CD8-positive, alpha-beta memory T cell (primary cell): ENCODE results near the gene FAM193B. TPM values are rescaled to one million over a fixed set of nuclear protein-coding genes. Genes with fewer than 3 reads are reported as not detected.

ENCODE experiments used
- CTCF ChIA-PET: fragments of 350-600 bp; sonication (Branson Sonifier 250); formaldehyde crosslinking; loops from one replicate; lab custom pipeline; 2021; ENCODE audit warnings: antibody characterized with exemption; lab: Charles Lee
- POLR2A ChIA-PET: fragments of 350-600 bp; sonication (Branson Sonifier 250); formaldehyde crosslinking; loops from one replicate; lab custom pipeline; 2021; ENCODE audit warnings: antibody characterized with exemption; lab: Charles Lee
- DNase-seq, 5 donors: peaks; one replicate each; pipeline versions ENCODE4 v3.0.0 to v3.0.0-alpha.2; 2020 to 2022; ENCODE audit warnings: mixed read lengths in 1 of 5
- H3K27ac ChIP-seq: one replicate; pipeline ENCODE4 v1.7.0; 2013; ENCODE audit warnings: low read depth, mild to moderate bottlenecking, low read length, moderate library complexity
- H3K27me3 ChIP-seq: 2 replicates; pipeline ENCODE4 v1.7.0; 2013; ENCODE audit warnings: low read length, mild to moderate bottlenecking; ENCODE audit not compliant: insufficient read depth, poor library complexity, severe bottlenecking
- H3K36me3 ChIP-seq: 2 replicates; pipeline ENCODE4 v1.7.0; 2013; ENCODE audit warnings: mild to moderate bottlenecking, low read length, moderate library complexity; ENCODE audit not compliant: insufficient read depth
- H3K4me1 ChIP-seq: 2 replicates; pipeline ENCODE4 v1.7.0; 2013; ENCODE audit warnings: mild to moderate bottlenecking, low read length, moderate library complexity; ENCODE audit not compliant: insufficient read depth
- H3K4me3 ChIP-seq: 2 replicates; pipeline ENCODE4 v1.7.0; 2013; ENCODE audit warnings: mild to moderate bottlenecking, low read length
- H3K9me3 ChIP-seq: 2 replicates; pipeline ENCODE4 v1.7.0; 2013; ENCODE audit warnings: mild to moderate bottlenecking, low read length
- H3K27ac Mint-ChIP-seq, 8 donors: one replicate each; pipeline ENCODE4 v1.8.0; 2020 to 2021; ENCODE audit warnings: mixed read lengths in 8 of 8, mild to moderate bottlenecking in 6 of 8, inconsistent platforms in 3 of 8, moderate library complexity in 3 of 8
- H3K27me3 Mint-ChIP-seq, 2 donors: one replicate each; pipeline ENCODE4 v1.8.0; 2020 to 2021; ENCODE audit warnings: mixed read lengths in 2 of 2, mild to moderate bottlenecking in 1 of 2, moderate library complexity in 1 of 2
- H3K36me3 Mint-ChIP-seq, 3 donors: one replicate each; pipeline ENCODE4 v1.8.0; 2020 to 2021; ENCODE audit warnings: mixed read lengths in 3 of 3, inconsistent platforms in 1 of 3, mild to moderate bottlenecking in 1 of 3
- H3K4me1 Mint-ChIP-seq, 3 donors: one replicate each; pipeline ENCODE4 v1.8.0; 2020 to 2021; ENCODE audit warnings: mixed read lengths in 3 of 3, inconsistent platforms in 1 of 3, mild to moderate bottlenecking in 1 of 3
- H3K4me3 Mint-ChIP-seq, 7 donors: one replicate each; pipeline ENCODE4 v1.8.0; 2020 to 2021; ENCODE audit warnings: mixed read lengths in 7 of 7, mild to moderate bottlenecking in 6 of 7, moderate library complexity in 4 of 7, inconsistent platforms in 2 of 7
- H3K9me3 Mint-ChIP-seq, 5 donors: one replicate each; pipeline ENCODE4 v1.8.0; 2020 to 2022; ENCODE audit warnings: mixed read lengths in 5 of 5, mild to moderate bottlenecking in 3 of 5, moderate library complexity in 2 of 5, inconsistent platforms in 1 of 5
- polyA plus RNA-seq: library from polyadenylated mRNA; unstranded; fragments of 300-500 nt; fragmentation: Illumina TruSeq; gene quantifications from one replicate; pipeline ENCODE4 v1.2.3, GENCODE V29; 2021
- total RNA-seq, 2 experiments: library from RNA; stranded (reverse); gene quantifications; one replicate each; pipeline ENCODE4 v1.2.3, GENCODE V29; 2021

Gene FAM193B
- total and polyA plus RNA-seq, 3 experiments from 2014 or later, result 8.5 to 76.6 (median 72.9) TPM

GRCh38 chr5:177545487-177546257 lies 8.7 kb downstream of the FAM193B start:
- H3K27me3 ChIP-seq, result no peaks in the 10 kb centered on the region
- no peaks in the 10 kb centered on the region for H3K36me3 ChIP-seq
- ChIA-PET CTCF (interaction anchor here (1.3 to 1.6 kb wide), 2 partner anchors 20 to 44 kb away, joined by 3 read pairs; no protein-coding TSS in a partner anchor), POLR2A (no interaction called here)
- Mint-ChIP-seq H3K9me3 (no peaks in the 10 kb centered on the region), H3K36me3 (peaks cover 0 to 42% (median 3%) of the 10 kb centered on the region in 3 donors), H3K4me1 (peaks cover 37 to 64% (median 60%) of the 10 kb centered on the region in 3 donors), H3K27ac (peak overlapping the region in 3 of 8 donors; percentile 56 to 69 (median 68)), H3K27me3 (no peaks in the 10 kb centered on the region), H3K4me3 (peak overlapping the region in 1 of 7 donors; percentile 10)
- H3K4me1 ChIP-seq, result no peaks in the 10 kb centered on the region
- no peak overlapping the region for H3K27ac ChIP-seq
- no peaks in the 10 kb centered on the region for H3K9me3 ChIP-seq
- no peak overlapping the region for H3K4me3 ChIP-seq
- no peak for DNase-seq

GRCh38 chr5:177542816-177543465 lies 11.4 kb downstream of the FAM193B start:
- H3K27me3 ChIP-seq, result no peaks in the 10 kb centered on the region
- ChIA-PET POLR2A (no interaction called here), CTCF (no interaction called here)
- peaks cover 13% of the 10 kb centered on the region for H3K36me3 ChIP-seq
- no peaks in the 10 kb centered on the region for H3K9me3 ChIP-seq
- no peak overlapping the region for H3K4me3 Mint-ChIP-seq
- H3K4me1 ChIP-seq, result no peaks in the 10 kb centered on the region
- H3K27me3 Mint-ChIP-seq, result no peaks in the 10 kb centered on the region
- H3K27ac Mint-ChIP-seq, result peak overlapping the region in 3 of 8 donors; percentile 13 to 43 (median 18)
- peaks cover 27 to 50% (median 46%) of the 10 kb centered on the region in 3 donors for H3K4me1 Mint-ChIP-seq
- H3K4me3 ChIP-seq, result no peak overlapping the region
- H3K9me3 Mint-ChIP-seq, result no peaks in the 10 kb centered on the region
- no peak for DNase-seq
- H3K36me3 Mint-ChIP-seq, result peaks cover 0 to 53% (median 2%) of the 10 kb centered on the region in 3 donors
- H3K27ac ChIP-seq, result no peak overlapping the region

GRCh38 chr5:177540438-177540837 lies 13.9 kb downstream of the FAM193B start:
- peak overlapping the region in 1 of 8 donors; percentile 82 for H3K27ac Mint-ChIP-seq
- H3K4me3 Mint-ChIP-seq, result no peak overlapping the region
- H3K9me3 ChIP-seq, result no peaks in the 10 kb centered on the region
- H3K27me3 ChIP-seq, result no peaks in the 10 kb centered on the region
- H3K36me3 ChIP-seq, result peaks cover 32% of the 10 kb centered on the region
- H3K9me3 Mint-ChIP-seq, result no peaks in the 10 kb centered on the region
- no peaks in the 10 kb centered on the region for H3K27me3 Mint-ChIP-seq
- H3K36me3 Mint-ChIP-seq, result peaks cover 0 to 64% (median 4%) of the 10 kb centered on the region in 3 donors
- ChIA-PET CTCF (no interaction called here), POLR2A (interaction anchor here (0.7 kb wide), 1 partner anchor 198 kb away, joined by 4 read pairs; no protein-coding TSS in a partner anchor)
- no peak for DNase-seq
- H3K27ac ChIP-seq, result no peak overlapping the region
- H3K4me1 Mint-ChIP-seq, result peaks cover 15 to 39% (median 28%) of the 10 kb centered on the region in 3 donors
- H3K4me1 ChIP-seq, result no peaks in the 10 kb centered on the region
- H3K4me3 ChIP-seq, result no peak overlapping the region

GRCh38 chr5:177539411-177539810 lies 15.0 kb downstream of the FAM193B start:
- H3K27ac Mint-ChIP-seq, result peak overlapping the region in 1 of 8 donors; percentile 36
- no peak for DNase-seq
- Histone ChIP-seq H3K27me3 (no peaks in the 10 kb centered on the region), H3K36me3 (peaks cover 38% of the 10 kb centered on the region), H3K9me3 (no peaks in the 10 kb centered on the region), H3K4me3 (no peak overlapping the region), H3K4me1 (no peaks in the 10 kb centered on the region), H3K27ac (no peak overlapping the region)
- H3K4me1 Mint-ChIP-seq, result peaks cover 15 to 34% (median 24%) of the 10 kb centered on the region in 3 donors
- H3K27me3 Mint-ChIP-seq, result no peaks in the 10 kb centered on the region
- CTCF ChIA-PET, result interaction anchor here (0.6 to 0.7 kb wide), 2 partner anchors 10 to 566 kb away, joined by 3 read pairs; no protein-coding TSS in a partner anchor
- peaks cover 0 to 70% (median 7%) of the 10 kb centered on the region in 3 donors for H3K36me3 Mint-ChIP-seq
- no peak overlapping the region for H3K4me3 Mint-ChIP-seq
- no peaks in the 10 kb centered on the region for H3K9me3 Mint-ChIP-seq
- POLR2A ChIA-PET, result no interaction called here

- DNase-seq, result no peak
- H3K4me1 ChIP-seq, result no peaks in the 10 kb centered on the region
- no peak overlapping the region for H3K27ac ChIP-seq
- H3K4me1 Mint-ChIP-seq, result peaks cover 12 to 30% (median 19%) of the 10 kb centered on the region in 3 donors
- no peaks in the 10 kb centered on the region for H3K9me3 Mint-ChIP-seq
- peaks cover 38% of the 10 kb centered on the region for H3K36me3 ChIP-seq
- ChIA-PET POLR2A (no interaction called here), CTCF (interaction anchor here (0.6 kb wide), 1 partner anchor 9 kb away, joined by 3 read pairs; no protein-coding TSS in a partner anchor)
- H3K27ac Mint-ChIP-seq, result no peak overlapping the region
- H3K9me3 ChIP-seq, result no peaks in the 10 kb centered on the region
- no peaks in the 10 kb centered on the region for H3K27me3 Mint-ChIP-seq
- peaks cover 0 to 73% (median 7%) of the 10 kb centered on the region in 3 donors for H3K36me3 Mint-ChIP-seq
- H3K4me3 ChIP-seq, result no peak overlapping the region
- H3K4me3 Mint-ChIP-seq, result no peak overlapping the region
- no peaks in the 10 kb centered on the region for H3K27me3 ChIP-seq
Observed at GRCh38 chr5:177538876-177539275, 15.5 kb downstream of the FAM193B start.

- no peak for DNase-seq
- Mint-ChIP-seq H3K4me3 (no peak overlapping the region), H3K27me3 (no peaks in the 10 kb centered on the region), H3K27ac (peak overlapping the region in 4 of 8 donors; percentile 33 to 87 (median 43)), H3K36me3 (peaks cover 0 to 79% (median 9%) of the 10 kb centered on the region in 3 donors), H3K9me3 (no peaks in the 10 kb centered on the region), H3K4me1 (peaks cover 9 to 25% (median 10%) of the 10 kb centered on the region in 3 donors)
- no peak overlapping the region for H3K4me3 ChIP-seq
- no peaks in the 10 kb centered on the region for H3K4me1 ChIP-seq
- H3K27ac ChIP-seq, result no peak overlapping the region
- H3K36me3 ChIP-seq, result peaks cover 38% of the 10 kb centered on the region
- CTCF ChIA-PET, result interaction anchor here (1.3 kb wide), 1 partner anchor 10 kb away, joined by 4 read pairs; no protein-coding TSS in a partner anchor
- no peaks in the 10 kb centered on the region for H3K9me3 ChIP-seq
- no peaks in the 10 kb centered on the region for H3K27me3 ChIP-seq
- POLR2A ChIA-PET, result no interaction called here
Observed at GRCh38 chr5:177537389-177538361, 16.7 kb downstream of the FAM193B start.

GRCh38 chr5:177536386-177536785 lies 18.0 kb downstream of the FAM193B start:
- Mint-ChIP-seq H3K4me3 (no peak overlapping the region), H3K9me3 (no peaks in the 10 kb centered on the region), H3K27ac (no peak overlapping the region), H3K4me1 (peaks cover 4 to 19% (median 5%) of the 10 kb centered on the region in 3 donors), H3K36me3 (peaks cover 0 to 84% (median 12%) of the 10 kb centered on the region in 3 donors), H3K27me3 (no peaks in the 10 kb centered on the region)
- H3K9me3 ChIP-seq, result no peaks in the 10 kb centered on the region
- ChIA-PET POLR2A (no interaction called here), CTCF (no interaction called here)
- no peak for DNase-seq
- no peaks in the 10 kb centered on the region for H3K4me1 ChIP-seq
- no peak overlapping the region for H3K27ac ChIP-seq
- H3K36me3 ChIP-seq, result peaks cover 45% of the 10 kb centered on the region
- no peaks in the 10 kb centered on the region for H3K27me3 ChIP-seq
- H3K4me3 ChIP-seq, result no peak overlapping the region
